ENCODE measurements around the gene AGBL5. TPM values are rescaled to one million over a fixed set of nuclear protein-coding genes. Genes with fewer than 3 reads are reported as not detected.

The AGBL5 gene
- polyA plus RNA-seq, 1 donor (not counting 4 experiments of a cell fraction or from before 2014, with no cell fraction given): 25.5 TPM

- dilution Hi-C loops (cut with MboI; ENCODE audit: extremely low pct_ligation_motif_present, low sequenced_read_pairs): no loop called here
- no peaks in the 10 kb centered on the region for H3K79me2 ChIP-seq (ENCODE audit: control insufficient read depth, insufficient read depth, low read length)
- H3K9me1 ChIP-seq (ENCODE audit: control insufficient read depth, extremely low read depth, insufficient read depth, low read length): no peaks in the 10 kb centered on the region
- no peaks in the 10 kb centered on the region for H3K27me3 ChIP-seq (ENCODE audit: control insufficient read depth, extremely low read depth, insufficient read depth, low read length)
- H3K9ac ChIP-seq (ENCODE audit: control insufficient read depth, extremely low read depth, insufficient read depth, low read length): no peak overlapping the region
- H3K36me3 ChIP-seq (ENCODE audit: control insufficient read depth in 2 of 2, extremely low read depth in 1 of 2, insufficient read depth in 2 of 2, low read length in 2 of 2): no peaks in the 10 kb centered on the region
- FAIRE-seq (no peak), DNase-seq (ENCODE audit: low read depth, low spot score) (no peak)
- H3K4me1 ChIP-seq (ENCODE audit: control insufficient read depth, extremely low read depth, insufficient read depth, low read length): peaks cover 3% of the 10 kb centered on the region
- TF ChIP-seq CTCF (optimal IDR thresholded peaks at IDR 0.05 in 1 of 3, IDR thresholded peaks at IDR 0.05 in 1 of 3, conservative IDR thresholded peaks at IDR 0.05 in 1 of 3; ENCODE audit: extremely low read depth in 1 of 3, insufficient read depth in 2 of 3, low read length in 3 of 3): no peak
- TF ChIP-seq EZH2 (IDR thresholded peaks at IDR 0.05; ENCODE audit: low read length): no peak
- no peaks in the 10 kb centered on the region for H4K20me1 ChIP-seq (ENCODE audit: control insufficient read depth, extremely low read depth, insufficient read depth, low read length)
- H3K9me3 ChIP-seq (ENCODE audit: control insufficient read depth, low read depth, low read length): no peaks in the 10 kb centered on the region
- H3K27ac ChIP-seq (ENCODE audit: control insufficient read depth, insufficient read depth, low read length): no peak overlapping the region
- no peak overlapping the region for H2AFZ ChIP-seq (ENCODE audit: control insufficient read depth, low read length)
- no peak overlapping the region for H3K4me3 ChIP-seq (ENCODE audit: control insufficient read depth in 2 of 3, extremely low read depth in 1 of 3, insufficient read depth in 2 of 3, low read depth in 1 of 3, low read length in 3 of 3)
- H3K4me2 ChIP-seq (ENCODE audit: control insufficient read depth, extremely low read depth, insufficient read depth, low read depth, low read length): no peak overlapping the region
Observed at GRCh38 chr2:27008678-27009077, 42.8 kb upstream of the AGBL5 start.

- Histone ChIP-seq H2AFZ (ENCODE audit: control insufficient read depth, low read length) (no peak overlapping the region), H4K20me1 (ENCODE audit: control insufficient read depth, extremely low read depth, insufficient read depth, low read length) (no peaks in the 10 kb centered on the region), H3K4me3 (ENCODE audit: control insufficient read depth in 2 of 3, extremely low read depth in 1 of 3, insufficient read depth in 2 of 3, low read depth in 1 of 3, low read length in 3 of 3) (no peak overlapping the region), H3K9me3 (ENCODE audit: control insufficient read depth, low read depth, low read length) (no peaks in the 10 kb centered on the region), H3K27me3 (ENCODE audit: control insufficient read depth, extremely low read depth, insufficient read depth, low read length) (no peaks in the 10 kb centered on the region), H3K27ac (ENCODE audit: control insufficient read depth, insufficient read depth, low read length) (no peak overlapping the region), H3K4me1 (ENCODE audit: control insufficient read depth, extremely low read depth, insufficient read depth, low read length) (peaks cover 3% of the 10 kb centered on the region), H3K79me2 (ENCODE audit: control insufficient read depth, insufficient read depth, low read length) (no peaks in the 10 kb centered on the region), H3K9ac (ENCODE audit: control insufficient read depth, extremely low read depth, insufficient read depth, low read length) (no peak overlapping the region), H3K36me3 (ENCODE audit: control insufficient read depth in 2 of 2, extremely low read depth in 1 of 2, insufficient read depth in 2 of 2, low read length in 2 of 2) (no peaks in the 10 kb centered on the region), H3K4me2 (ENCODE audit: control insufficient read depth, extremely low read depth, insufficient read depth, low read depth, low read length) (no peak overlapping the region), H3K9me1 (ENCODE audit: control insufficient read depth, extremely low read depth, insufficient read depth, low read length) (no peaks in the 10 kb centered on the region)
- no peak for DNase-seq (ENCODE audit: low read depth, low spot score)
- TF ChIP-seq EZH2 (IDR thresholded peaks at IDR 0.05; ENCODE audit: low read length): no peak
- no peak for TF ChIP-seq CTCF (optimal IDR thresholded peaks at IDR 0.05 in 1 of 3, IDR thresholded peaks at IDR 0.05 in 1 of 3, conservative IDR thresholded peaks at IDR 0.05 in 1 of 3; ENCODE audit: extremely low read depth in 1 of 3, insufficient read depth in 2 of 3, low read length in 3 of 3)
- FAIRE-seq: no peak
- dilution Hi-C loops (cut with MboI; ENCODE audit: extremely low pct_ligation_motif_present, low sequenced_read_pairs): no loop called here
Observed at GRCh38 chr2:27009083-27009482, 42.4 kb upstream of the AGBL5 start.
